ENCODE results near the gene PODXL2. TPM values are rescaled to one million over a fixed set of nuclear protein-coding genes. Genes with fewer than 3 reads are reported as not detected.

Gene PODXL2
- polyA plus RNA-seq, 1 donor (not counting 4 experiments of a cell fraction or from before 2014, with no cell fraction given) = 1.6 TPM

- Histone ChIP-seq H3K4me3 (ENCODE audit: control insufficient read depth in 2 of 3, extremely low read depth in 1 of 3, insufficient read depth in 2 of 3, low read depth in 1 of 3, low read length in 3 of 3) (no peak overlapping the region), H3K27ac (ENCODE audit: control insufficient read depth, insufficient read depth, low read length) (no peak overlapping the region), H3K9me3 (ENCODE audit: control insufficient read depth, low read depth, low read length) (no peaks in the 10 kb centered on the region), H3K9me1 (ENCODE audit: control insufficient read depth, extremely low read depth, insufficient read depth, low read length) (no peaks in the 10 kb centered on the region), H3K9ac (ENCODE audit: control insufficient read depth, extremely low read depth, insufficient read depth, low read length) (no peak overlapping the region), H3K36me3 (ENCODE audit: control insufficient read depth in 2 of 2, extremely low read depth in 1 of 2, insufficient read depth in 2 of 2, low read length in 2 of 2) (no peaks in the 10 kb centered on the region), H4K20me1 (ENCODE audit: control insufficient read depth, extremely low read depth, insufficient read depth, low read length) (no peaks in the 10 kb centered on the region), H3K4me1 (ENCODE audit: control insufficient read depth, extremely low read depth, insufficient read depth, low read length) (peaks cover 7% of the 10 kb centered on the region), H2AFZ (ENCODE audit: control insufficient read depth, low read length) (no peak overlapping the region), H3K79me2 (ENCODE audit: control insufficient read depth, insufficient read depth, low read length) (no peaks in the 10 kb centered on the region), H3K27me3 (ENCODE audit: control insufficient read depth, extremely low read depth, insufficient read depth, low read length) (no peaks in the 10 kb centered on the region), H3K4me2 (ENCODE audit: control insufficient read depth, extremely low read depth, insufficient read depth, low read depth, low read length) (no peak overlapping the region)
- DNase-seq (ENCODE audit: low read depth, low spot score) (no peak), FAIRE-seq (no peak)
- dilution Hi-C loops (cut with MboI; ENCODE audit: extremely low pct_ligation_motif_present, low sequenced_read_pairs) = no loop called here
- TF ChIP-seq, protein P1, sequence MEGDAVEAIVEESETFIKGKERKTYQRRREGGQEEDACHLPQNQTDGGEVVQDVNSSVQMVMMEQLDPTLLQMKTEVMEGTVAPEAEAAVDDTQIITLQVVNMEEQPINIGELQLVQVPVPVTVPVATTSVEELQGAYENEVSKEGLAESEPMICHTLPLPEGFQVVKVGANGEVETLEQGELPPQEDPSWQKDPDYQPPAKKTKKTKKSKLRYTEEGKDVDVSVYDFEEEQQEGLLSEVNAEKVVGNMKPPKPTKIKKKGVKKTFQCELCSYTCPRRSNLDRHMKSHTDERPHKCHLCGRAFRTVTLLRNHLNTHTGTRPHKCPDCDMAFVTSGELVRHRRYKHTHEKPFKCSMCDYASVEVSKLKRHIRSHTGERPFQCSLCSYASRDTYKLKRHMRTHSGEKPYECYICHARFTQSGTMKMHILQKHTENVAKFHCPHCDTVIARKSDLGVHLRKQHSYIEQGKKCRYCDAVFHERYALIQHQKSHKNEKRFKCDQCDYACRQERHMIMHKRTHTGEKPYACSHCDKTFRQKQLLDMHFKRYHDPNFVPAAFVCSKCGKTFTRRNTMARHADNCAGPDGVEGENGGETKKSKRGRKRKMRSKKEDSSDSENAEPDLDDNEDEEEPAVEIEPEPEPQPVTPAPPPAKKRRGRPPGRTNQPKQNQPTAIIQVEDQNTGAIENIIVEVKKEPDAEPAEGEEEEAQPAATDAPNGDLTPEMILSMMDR (optimal IDR thresholded peaks at IDR 0.05 in 1 of 3, IDR thresholded peaks at IDR 0.05 in 1 of 3, conservative IDR thresholded peaks at IDR 0.05 in 1 of 3; ENCODE audit: extremely low read depth in 1 of 3, insufficient read depth in 2 of 3, low read length in 3 of 3) = no peak
- TF ChIP-seq EZH2 (IDR thresholded peaks at IDR 0.05; ENCODE audit: low read length) = no peak
These were observed 15.8 kb downstream of the PODXL2 start for GRCh38 chr3:127644641-127645370.

DNA sequence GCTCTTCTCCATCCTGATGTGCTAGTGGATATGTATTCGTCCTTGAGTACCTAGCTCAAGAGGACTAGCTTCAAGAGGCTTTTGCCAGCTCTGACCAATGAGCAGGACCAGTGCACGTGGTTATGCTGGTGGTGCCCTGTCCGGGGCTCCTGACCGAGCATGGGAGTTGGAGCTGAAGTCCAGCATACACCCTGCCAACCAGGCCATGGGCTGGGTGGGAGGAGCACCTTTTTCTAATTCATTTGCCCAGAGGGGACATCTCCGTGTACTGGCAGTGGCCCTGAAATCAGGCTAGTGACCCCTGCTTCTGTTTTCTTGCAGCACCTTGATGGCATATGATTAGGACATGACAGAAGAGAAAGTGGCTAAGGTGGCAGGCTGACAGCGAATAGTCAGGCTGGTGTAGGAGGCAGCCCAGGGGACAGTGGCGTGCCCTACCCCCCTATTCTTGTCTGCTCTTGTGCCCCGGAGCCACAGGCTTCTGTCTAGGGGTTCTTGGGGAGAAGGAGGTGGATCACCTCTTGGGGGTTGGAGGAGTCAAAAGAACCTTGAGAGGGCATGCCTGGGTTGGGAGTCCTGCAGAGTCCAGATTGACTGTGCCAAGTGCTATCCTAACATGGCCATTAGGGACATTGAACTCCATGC lies 16.5 kb downstream of the PODXL2 start:
- dilution Hi-C loops (cut with MboI; ENCODE audit: extremely low pct_ligation_motif_present, low sequenced_read_pairs) = no loop called here
- FAIRE-seq = no peak

More for the DNA sequence above, 16.5 kb downstream of the PODXL2 start:
- H3K9me1 ChIP-seq (ENCODE audit: control insufficient read depth, extremely low read depth, insufficient read depth, low read length) = no peaks in the 10 kb centered on the region
- no peaks in the 10 kb centered on the region for H3K9me3 ChIP-seq (ENCODE audit: control insufficient read depth, low read depth, low read length)
- H2AFZ ChIP-seq (ENCODE audit: control insufficient read depth, low read length) = no peak overlapping the region
- H3K4me2 ChIP-seq (ENCODE audit: control insufficient read depth, extremely low read depth, insufficient read depth, low read depth, low read length) = no peak overlapping the region
- H3K4me1 ChIP-seq (ENCODE audit: control insufficient read depth, extremely low read depth, insufficient read depth, low read length) = peaks cover 5% of the 10 kb centered on the region
- H3K27me3 ChIP-seq (ENCODE audit: control insufficient read depth, extremely low read depth, insufficient read depth, low read length) = no peaks in the 10 kb centered on the region
- no peak for DNase-seq (ENCODE audit: low read depth, low spot score)
- H4K20me1 ChIP-seq (ENCODE audit: control insufficient read depth, extremely low read depth, insufficient read depth, low read length) = no peaks in the 10 kb centered on the region
- no peaks in the 10 kb centered on the region for H3K36me3 ChIP-seq (ENCODE audit: control insufficient read depth in 2 of 2, extremely low read depth in 1 of 2, insufficient read depth in 2 of 2, low read length in 2 of 2)
- H3K27ac ChIP-seq (ENCODE audit: control insufficient read depth, insufficient read depth, low read length) = no peak overlapping the region
- H3K4me3 ChIP-seq (ENCODE audit: control insufficient read depth in 2 of 3, extremely low read depth in 1 of 3, insufficient read depth in 2 of 3, low read depth in 1 of 3, low read length in 3 of 3) = no peak overlapping the region
- H3K79me2 ChIP-seq (ENCODE audit: control insufficient read depth, insufficient read depth, low read length) = no peaks in the 10 kb centered on the region
- no peak overlapping the region for H3K9ac ChIP-seq (ENCODE audit: control insufficient read depth, extremely low read depth, insufficient read depth, low read length)
- TF ChIP-seq, protein P1 (optimal IDR thresholded peaks at IDR 0.05 in 1 of 3, IDR thresholded peaks at IDR 0.05 in 1 of 3, conservative IDR thresholded peaks at IDR 0.05 in 1 of 3; ENCODE audit: extremely low read depth in 1 of 3, insufficient read depth in 2 of 3, low read length in 3 of 3) = no peak
- no peak for TF ChIP-seq EZH2 (IDR thresholded peaks at IDR 0.05; ENCODE audit: low read length)

Data from keratinocyte (primary cell).